NCI-H446 treated with DMSO at 0.1 percent for 48 hours (cell line): Measurements from ENCODE around the gene RGPD6.
"Not testable (repeated sequence)": the region's sequence is repeated elsewhere in the genome, so short reads cannot be mapped to it uniquely, and the experiment has no call there.

Source experiments
- DNase-seq: peaks from one replicate; lab custom pipeline; 2025; lab: John Stamatoyannopoulos, UW

The RGPD6 gene

DNA sequence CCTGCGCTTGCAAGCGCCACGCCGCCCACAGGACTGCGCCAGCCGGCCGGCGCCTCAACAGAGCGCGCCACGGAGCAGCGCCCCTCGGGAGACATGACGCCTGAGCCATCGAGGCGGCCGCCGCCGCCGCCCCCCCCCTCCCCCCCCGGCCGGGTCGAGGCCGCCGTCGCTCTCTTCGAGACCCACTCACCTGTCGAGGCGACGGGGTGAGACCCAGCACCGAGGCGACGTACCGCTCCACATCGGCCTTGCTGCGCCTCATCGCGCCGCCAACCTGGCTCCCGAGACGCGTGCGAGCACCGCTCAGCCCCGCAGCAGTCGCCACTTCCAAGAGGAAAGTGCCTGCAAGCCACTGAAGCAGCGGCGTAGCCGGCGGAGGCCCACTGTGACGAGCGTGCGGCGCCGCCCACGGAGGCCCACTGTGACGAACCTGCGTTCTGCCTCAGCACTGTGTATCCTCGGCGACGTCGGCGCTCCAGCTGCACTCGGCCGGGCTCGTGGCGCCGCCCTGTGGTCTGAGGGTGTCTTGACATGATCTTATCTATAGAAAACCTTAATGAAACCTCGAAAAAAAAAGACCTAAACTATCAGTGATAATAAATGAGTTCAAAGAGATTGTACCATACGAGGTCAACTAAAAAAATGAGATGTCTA lies at the start of gene RGPD6:
RGPD6 (minus strand) TSS at position 460 of the 654 bp plus-strand sequence; CDS start at position 262, 198 bp downstream.
- DNase-seq: not testable (repeated sequence)

DNA sequence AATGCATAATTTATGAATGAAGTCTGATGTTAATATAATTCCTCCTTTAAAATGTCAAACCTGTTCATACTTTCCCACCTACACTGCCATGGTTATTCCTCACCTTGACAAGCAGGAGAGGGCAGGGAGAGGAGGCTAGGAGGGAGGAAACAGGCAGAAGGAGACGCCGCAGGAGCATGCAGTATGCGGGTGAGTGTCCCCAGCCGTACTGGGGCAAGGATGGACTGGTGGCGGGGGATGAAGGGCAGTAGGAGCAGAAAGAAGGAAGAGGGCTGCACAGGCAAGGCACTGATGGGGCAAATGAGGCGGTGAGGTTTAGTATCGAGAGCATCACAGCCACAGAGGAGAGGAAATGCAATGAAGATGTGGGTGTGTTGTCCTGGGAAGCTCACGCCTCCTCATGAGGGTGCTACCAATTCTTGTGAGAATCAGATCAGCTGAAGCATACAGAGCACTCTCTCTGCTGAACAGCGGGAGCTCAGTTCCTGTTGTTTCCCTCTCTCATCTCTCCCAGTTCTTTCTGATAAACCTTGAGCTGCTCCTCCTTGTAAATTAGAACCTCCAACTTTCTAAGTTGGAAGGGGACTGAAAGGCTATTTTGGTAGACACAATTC lies 42.4 kb upstream of the RGPD6 start:
- DNase-seq: not testable (repeated sequence)

DNA sequence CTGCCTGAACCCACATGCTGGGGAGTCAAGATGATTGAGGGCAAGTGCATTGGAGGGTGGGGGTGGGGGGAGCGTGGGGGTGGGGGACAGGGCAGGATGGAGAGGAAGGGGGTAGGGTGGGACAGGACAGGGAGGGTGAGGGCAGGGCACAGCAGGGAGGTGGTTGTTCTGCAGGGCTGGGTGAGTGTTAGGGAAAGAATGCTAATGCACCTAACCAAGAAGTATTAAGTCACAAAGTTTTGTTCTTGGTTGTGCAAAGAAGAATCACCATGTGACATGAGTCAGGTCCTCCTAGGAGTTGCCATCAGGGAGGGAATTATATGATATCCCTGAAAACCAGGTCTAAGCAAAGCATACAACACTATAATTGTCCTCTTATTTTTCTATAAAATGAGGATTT lies 36.9 kb upstream of the RGPD6 start:
- DNase-seq: not testable (repeated sequence)

DNA sequence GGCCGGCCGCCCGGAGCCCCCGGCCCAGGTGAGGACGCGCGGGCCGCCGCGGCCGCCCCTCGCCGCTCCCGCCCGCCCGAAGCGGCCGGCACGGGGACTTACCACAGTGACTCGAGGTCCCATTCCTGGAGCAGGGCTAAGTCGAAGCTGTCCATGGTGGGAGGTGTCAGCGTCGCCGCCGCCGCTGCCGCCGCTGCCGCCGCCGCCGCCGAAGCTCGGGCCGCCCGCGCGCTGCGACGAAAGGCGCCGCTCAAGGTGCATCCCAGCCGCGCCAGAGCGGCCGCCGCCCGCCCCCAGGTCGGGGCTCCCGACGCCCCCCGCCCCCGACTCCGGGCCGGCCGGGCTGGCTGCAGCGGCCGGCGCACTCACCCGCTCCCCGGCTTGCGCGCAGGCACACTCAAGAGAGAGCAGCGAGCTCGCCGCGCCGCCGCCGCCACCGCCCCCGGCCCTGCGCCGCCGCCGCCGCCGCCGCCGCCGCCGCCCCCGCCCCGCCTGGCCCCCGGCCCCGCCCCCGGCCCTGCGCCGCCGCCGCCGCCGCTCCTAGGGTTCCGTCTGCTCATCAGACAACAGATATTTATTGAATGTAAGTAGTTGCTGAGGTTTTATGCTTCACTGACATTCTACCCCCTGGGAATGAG lies 33.7 kb upstream of the RGPD6 start:
- DNase-seq: not testable (repeated sequence)

DNA sequence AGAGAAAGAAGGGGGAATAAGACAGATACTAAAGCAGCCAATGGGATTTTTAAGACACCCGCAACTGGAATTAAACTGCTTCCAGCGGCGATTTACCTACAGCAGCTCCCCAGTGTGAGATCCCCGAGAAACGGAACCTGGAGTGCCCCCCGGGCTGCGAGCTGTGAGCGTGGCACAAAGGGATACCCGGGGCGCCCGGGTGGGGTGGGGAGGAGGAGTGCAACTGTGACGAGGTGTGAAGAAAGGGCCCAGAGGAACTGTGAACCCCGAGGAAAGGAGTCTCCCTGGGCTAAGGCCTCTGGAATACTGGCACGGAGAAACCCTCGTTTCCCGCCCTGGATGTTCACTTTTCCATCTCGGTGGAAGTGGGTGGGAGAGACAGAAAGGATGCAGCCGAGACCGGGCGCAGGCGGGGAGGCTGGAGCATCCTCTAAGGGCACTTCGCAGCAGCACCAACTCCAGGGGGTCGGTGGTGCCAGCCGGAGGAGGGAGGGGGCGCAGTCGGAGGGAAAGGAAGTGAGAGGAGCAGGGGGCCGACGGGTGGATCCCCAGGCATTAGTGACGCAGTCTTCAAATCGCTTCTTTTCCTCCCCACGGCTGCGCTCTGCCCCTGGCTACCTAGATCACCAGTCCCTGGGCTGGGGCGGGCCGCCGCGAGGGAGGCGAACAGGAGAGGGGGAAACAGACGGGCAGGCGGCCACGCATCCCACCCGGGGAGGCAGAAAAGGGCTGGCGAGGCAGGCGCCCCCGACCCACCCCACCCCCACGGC lies 33.0 kb upstream of the RGPD6 start:
- not testable (repeated sequence) for DNase-seq

DNA sequence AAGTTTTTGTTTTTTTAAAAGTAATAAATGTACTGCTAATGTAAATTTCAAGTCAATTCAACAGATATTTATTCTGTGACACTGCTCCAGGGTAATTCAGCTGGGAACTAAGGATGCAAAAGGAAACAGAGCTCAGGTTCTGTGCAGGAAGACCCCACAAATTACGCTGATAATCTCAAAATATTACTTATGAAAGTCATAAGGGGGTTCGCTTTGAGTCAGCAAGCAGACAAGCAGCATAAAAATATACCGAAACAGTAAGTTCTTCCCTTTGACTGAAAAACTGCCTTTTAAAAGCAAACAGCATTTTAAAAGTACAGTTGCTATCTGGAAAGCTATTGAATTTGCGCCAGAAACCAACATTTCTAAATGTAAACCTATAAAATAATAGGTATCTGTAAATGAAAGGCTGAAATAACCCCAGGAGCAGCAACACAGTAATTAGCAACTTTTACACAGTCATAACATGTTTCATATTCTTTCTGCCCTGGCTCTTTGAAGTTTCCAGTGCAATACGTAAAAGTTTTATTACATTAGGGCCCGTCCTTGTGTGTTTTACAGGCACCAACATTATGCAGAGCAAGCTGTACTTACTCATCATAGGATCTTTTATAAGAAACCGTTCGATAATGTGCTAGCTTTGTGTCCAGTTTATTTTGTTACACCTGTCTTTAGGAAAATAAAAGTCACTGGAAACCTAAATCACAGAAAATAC lies 31.9 kb upstream of the RGPD6 start:
- not testable (repeated sequence) for DNase-seq

DNA sequence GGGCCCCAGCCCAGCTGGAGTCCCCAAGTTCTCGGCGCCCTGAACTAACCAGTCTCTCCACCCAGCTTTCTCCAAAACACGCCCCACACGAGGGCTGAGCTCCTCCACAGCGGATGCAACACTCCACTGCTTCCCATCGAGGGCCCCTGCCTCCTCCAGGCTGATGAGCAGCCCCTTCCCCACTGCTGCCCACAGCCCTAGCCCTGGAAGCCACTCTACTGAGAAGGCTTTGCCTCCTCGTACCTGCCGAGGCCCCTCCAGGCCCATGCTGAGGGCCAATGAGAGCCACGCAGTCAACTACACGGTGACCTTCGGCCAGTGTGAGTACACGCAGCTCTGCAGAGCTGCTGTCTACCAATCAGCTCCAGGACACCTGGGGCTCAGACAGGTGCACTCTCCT lies 28.0 kb upstream of the RGPD6 start:
- DNase-seq: not testable (repeated sequence)

DNA sequence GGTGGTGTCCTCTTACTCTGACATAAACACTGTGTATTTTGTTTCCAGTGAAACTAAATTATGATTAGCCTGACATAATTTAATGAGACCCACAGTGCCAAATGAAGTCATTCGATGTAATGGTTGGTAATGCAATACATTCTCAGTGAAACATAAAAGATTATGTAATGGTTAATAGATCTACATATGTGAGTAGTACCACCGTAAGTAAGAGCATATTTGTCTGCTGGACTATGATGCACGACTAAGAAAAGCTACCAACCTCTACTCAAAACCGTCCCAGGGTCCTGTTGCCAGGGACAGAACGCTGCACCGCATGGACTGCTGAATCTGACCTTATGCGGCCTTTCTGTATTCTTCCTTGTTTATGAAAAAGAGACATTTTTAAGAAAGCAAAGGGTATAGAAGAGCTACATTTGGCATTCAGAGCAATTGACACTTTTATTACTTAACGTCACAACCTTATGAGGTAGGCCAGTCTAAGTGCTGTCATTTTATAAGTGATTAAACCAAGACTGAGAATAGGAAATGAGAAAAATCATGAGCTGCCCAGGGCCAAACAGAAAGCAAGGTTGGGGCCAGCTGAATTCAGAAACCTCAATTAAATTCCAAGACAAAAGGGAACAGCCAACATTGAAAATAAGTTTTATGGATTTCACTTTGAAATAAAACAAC lies 27.0 kb upstream of the RGPD6 start:
- not testable (repeated sequence) for DNase-seq

DNA sequence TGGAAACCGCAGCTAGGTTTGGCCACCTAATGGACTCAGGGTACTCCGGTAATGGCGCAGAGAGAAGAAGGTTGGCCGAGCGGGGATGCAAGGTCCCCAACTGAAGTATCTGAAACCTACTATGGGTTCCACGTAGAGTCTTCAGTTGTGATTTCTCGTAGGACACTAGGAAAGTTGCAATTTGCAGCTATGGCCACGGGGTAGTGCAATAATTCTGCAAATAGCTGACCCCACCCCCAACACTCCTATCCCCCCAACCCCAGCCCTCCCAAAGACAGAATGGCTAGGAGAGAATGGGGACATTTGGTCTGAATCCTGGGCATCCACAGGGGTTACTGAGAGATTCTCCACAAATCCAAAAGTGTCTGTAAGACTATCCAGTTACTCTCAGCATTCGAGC lies 25.1 kb upstream of the RGPD6 start:
- DNase-seq: not testable (repeated sequence)

DNA sequence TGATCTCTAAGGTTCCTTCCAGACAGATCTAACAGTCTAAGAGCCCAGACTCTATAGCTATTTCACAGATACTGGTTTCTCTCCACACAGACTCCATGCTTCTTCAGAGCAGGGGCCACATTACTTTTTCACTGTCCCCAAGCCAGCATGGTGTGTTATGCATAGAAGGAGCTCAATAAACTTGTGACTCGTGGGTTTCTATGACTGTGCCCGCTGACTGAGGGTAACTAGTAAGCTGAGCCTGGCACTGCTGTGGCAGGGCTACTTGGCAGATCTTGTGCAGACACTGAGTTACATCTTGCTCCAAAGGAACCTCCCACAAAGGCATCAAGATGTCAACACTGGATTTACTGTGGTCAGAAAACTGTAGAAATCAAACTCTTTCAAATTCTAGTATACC lies 15.0 kb upstream of the RGPD6 start:
- not testable (repeated sequence) for DNase-seq

DNA sequence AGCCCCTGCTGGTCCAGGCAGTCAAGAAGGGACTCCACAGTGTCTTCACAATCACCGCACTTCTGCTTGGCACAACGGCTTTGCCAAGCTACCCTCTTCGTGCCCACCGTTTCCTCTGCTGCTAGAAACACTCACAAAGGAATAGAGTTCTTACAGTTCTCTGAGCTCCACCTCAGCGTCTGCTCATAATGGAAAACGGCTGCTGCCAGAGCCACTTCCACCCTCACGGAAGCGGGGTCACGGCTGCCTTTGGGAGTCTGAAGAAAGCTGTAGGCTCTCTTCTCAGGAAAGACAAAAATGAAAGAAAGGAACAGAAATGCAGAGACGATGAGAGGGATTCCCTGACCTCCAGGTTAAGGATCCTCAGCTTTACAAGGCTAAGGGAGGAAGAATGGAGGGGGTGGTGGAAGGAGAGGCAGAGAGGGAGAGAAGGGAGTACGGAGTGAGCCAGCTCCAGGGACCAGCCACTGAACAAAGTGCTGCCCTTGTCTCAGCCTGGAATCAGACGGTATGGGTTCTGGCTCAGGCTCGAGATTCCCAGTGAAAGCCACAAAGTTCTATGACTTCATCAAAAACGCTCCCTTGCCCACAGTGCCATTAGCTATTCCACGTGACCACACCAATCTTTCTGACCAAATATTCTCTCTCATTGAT lies 12.8 kb upstream of the RGPD6 start:
- DNase-seq: not testable (repeated sequence)

DNA sequence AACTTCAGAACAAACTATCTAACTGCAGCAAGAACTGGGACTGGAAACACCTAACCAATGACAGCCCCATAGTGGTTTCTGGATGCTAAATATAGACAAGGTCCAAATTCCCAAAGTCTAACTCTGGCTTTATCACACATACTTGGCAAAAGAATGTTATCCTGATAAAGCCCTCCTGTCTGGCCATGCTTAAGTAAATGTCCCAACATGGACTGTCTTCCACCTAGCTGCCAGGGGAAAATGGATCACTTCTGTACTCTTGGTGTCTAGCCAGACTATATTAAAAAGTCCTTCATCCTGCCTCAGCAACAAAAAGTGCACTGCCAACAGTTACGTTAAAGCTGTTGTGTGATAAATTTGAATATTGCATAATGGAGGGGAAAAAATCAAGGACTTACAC lies 11.5 kb upstream of the RGPD6 start:
- DNase-seq: not testable (repeated sequence)

DNA sequence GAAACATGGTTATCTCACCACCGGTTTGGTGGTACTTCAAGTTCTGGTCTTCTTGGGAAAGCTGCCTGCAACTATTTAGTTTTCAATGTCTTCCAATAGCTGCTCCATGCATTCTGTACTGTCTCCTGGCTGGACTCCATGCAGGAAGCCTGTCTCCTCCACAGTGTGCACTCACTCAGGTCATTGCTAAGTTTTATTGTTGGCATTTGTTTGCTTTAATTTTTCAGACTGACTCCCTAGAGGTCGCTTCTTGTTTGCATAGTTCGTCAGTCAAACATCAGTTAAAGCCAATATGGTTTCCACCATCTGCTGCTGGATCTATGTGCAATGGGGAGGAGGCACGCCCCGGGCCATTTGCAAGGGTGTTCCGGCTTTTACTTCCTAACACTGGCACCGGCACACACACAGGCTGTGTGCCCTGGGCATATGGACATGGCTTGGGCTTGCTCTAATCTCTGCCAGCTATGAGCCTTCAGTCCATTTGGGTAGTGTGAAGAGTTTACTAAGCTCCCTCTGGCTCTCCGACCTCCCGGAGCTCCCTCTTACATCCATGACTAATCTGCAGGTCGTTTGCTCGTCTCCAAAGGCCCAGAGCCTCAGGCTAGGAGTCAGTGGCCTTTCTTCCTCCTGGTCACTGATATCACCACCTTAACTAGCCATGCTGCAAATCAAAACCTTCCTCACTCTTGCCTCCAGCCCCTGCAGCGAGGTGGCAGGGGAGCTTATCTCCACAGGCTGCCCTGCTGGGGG lies 2.4 kb upstream of the RGPD6 start:
- not testable (repeated sequence) for DNase-seq

DNA sequence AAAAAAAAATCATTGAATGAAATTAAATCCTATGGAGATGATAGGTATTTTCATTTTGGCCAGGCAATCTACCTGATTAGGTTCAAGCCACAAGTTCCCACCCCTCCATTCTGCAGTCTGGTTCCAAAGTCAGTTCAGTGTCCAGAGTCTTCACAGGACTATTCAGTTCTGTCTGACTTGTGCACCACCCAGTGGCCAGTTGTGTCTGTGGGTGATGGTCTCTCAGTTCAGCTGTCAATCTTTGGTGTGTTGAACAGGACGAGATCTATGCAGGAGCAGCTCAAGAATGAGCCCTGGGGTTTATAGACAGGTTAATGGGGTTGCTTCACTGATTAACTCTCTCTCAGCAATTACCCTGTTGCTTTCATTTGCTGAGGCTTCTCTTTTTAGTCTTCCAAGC lies 1.4 kb upstream of the RGPD6 start:
- not testable (repeated sequence) for DNase-seq

DNA sequence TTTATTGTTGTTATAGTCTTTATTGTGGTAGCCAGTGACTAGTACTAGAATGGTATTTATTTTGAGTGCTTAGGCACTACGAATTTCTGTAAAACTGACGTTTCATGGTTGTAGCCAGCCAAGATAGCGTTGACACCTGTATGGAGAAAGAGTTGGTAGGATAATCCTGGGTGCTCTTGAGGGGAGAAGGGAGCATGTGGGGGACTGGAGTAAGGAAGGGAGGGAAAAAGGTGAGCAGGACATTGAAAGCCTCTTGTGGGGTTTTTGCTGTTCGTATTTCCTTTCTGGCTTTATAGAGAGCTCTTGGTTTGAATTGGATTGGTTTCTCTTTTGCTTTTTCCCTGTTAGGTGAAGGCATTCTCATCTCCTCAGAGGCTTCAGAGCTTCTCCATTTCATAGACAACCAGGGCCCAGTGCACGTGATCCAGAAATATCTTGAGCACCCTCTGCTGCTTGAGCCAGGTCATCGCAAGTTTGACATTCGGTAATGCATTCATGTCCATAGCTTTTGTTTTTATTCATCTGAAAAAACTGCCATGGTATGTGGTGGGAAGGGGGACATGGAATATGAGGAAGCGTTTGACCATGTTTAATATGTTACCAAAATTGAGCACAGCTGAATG lies 77.2 kb downstream of the RGPD6 start:
- not testable (repeated sequence) for DNase-seq

DNA sequence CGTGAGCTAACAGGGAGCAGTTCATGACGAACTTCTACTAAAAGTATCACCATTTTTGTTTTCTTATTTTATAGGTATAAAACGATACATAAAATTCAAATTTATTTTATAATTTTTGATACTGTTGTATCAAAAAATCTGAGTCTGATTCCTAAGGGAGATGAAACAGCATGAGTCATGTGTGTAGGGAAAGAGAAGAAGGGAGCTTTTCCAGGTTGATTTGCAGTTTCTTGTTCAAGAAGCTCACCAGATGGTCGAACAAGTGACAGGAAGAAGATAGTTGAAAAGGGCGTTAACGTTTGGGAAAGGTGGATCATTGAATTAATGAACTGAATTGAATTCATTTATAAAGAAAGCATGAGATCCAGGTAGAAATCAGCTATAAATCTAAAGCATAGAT lies 81.0 kb downstream of the RGPD6 start:
- not testable (repeated sequence) for DNase-seq

DNA sequence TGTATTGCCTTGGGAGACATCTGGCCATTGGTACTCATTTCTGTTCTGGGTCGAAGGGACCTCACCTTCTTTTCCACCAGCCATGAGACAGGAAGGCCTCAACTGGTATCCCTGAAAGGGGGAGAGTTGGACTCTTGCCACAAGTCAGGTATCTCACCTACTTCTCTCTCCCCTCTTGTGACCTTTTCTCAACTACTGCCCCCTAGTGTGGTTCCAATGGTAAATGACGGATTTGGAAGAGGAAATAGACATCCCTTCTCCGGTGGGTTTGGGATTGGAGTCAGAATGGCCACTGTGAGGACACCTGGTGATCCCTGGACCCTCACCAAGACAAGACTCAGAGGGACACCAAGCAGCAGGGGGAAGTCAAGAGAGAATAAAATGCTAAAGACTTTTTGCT lies 82.5 kb downstream of the RGPD6 start:
- DNase-seq: not testable (repeated sequence)

DNA sequence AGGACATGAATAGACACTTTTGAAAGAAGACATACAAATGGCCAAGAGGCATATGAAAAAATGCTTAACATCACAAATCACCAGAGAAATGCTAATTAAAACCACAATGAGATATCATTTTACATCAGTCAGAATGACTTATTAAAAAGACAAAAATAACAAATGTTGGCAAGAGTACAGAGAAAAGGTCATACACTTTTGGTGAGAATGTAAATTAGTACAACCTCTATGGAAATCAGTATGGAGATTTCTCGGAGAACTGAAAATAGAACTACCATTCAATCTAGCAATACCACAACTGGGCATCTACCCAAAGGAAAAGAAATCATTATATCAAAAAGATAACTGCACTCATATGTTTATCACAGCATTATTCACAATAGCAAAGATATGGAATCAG lies 88.0 kb downstream of the RGPD6 start:
- DNase-seq: not testable (repeated sequence)

DNA sequence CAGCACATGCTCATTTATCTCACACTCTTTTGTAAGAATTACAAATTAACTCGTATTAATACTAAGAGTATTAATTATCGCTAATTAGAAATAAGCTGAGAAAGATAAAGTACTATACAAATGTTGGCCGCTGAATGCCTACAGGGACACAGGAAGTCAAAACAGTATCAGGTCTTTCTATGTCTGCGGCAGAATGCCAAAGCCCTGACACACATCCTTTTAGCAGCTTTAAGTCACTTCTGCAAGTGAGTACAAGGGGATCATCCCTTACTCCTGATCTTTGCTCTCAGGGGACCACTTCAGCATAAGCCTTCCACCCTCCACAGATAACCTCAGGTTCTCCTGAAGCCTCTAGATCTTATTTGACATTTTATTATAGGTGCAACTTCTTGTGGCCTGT lies 94.3 kb downstream of the RGPD6 start:
- not testable (repeated sequence) for DNase-seq
